Stimulated activated CD8-positive, alpha-beta memory T cell treated with anti-CD3 and anti-CD28 coated beads, Interleukin-12 subunit alpha, Interleukin-12 subunit beta, amount 100 ng/mL, for 24 hours (primary cell): ENCODE measurements around the gene CTDSPL.

Experiments
- DNase-seq: peaks from one replicate; pipeline ENCODE4 v3.0.0-alpha.2; 2020; ENCODE audit errors: extremely low read depth

CTDSPL gene

DNA sequence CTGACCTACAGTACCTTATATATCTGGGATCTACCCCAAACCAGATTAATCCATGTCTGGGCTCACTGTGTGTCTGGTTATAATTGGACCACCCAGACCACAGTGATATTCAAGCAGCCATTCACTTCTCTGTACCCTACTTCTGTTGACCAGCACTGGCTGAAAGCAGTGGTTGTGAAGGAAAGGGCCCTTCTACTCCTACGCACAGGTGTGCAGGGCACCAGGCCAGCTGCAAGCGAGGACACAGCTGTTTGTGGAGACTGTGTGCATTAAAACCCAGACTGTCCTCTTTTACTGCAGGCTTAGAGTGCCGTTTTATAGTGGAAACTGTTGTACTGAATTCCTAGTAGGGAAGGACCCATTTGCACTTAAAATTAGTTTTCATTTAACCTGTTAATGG, 29.5 kb downstream of the CTDSPL start:
- DNase-seq: no peak

DNA sequence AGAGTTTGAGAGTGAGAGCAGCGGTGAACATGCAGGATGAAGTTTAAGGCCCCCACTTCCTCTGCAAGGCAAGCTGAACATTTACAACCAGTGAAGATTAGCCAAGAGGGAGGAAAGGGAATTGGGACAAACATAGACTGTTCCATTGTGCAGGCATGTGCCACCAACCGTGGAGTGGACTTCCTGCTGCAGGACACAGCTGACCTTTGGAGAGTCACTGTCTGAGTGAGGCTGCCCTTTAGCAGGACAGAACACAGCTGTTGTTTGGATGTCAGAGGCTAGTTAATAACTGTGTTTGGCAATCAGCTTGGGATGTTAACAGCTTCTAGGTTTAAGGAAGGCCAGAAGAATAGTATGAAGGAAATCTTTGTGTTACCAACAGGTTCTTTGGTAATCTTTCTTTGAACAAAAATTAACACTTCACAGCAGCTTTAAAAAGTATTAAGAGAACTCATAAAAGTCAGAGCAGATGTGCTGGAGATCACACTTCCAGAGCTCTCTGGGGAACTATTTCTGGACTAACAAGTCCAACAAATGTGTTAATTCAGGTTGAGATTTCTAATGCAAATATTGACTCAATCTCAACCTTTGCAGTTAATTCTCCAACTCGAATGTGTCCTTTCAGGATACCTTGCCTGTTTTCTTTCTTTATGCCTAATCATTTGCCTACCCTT, 31.4 kb downstream of the CTDSPL start:
- DNase-seq: no peak

DNA sequence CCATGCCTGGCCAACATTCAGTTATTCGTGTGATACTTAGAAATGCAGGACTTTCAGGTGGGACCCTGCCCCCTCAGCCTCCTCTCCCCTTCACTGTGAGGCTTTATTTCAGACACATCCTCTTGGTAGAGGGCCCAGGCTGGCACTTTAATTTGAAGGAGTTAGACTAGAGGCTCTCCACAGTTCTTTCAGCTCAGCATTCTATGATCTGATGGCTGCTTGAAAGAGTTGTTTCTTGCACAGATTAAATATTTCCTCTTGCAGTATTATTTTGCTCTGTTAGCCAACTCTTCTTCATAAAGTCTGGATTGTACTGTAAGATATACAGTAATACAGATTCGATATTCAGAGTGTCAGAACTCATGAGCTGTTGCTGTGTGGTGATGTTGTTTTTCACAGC, 35.1 kb downstream of the CTDSPL start:
- DNase-seq: no peak

DNA sequence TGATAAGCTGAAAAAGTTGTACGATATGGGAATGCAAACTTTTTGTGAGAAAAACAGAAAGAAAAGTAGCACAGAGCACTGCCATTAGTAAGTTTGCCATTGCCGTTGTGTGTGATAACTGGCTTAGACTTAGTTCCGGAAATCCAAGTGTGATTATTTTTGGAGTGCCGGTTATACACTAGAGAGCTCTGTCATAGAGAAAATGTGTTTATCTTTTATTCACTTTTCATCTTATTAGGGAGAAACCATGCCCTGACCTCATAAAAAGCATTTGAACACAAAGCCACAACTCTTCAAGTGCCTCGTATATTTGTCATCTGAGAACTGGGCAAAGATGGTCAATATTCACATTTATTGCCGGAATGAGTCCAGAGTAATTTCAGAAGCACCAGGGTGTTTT, 36.1 kb downstream of the CTDSPL start:
- DNase-seq: no peak

DNA sequence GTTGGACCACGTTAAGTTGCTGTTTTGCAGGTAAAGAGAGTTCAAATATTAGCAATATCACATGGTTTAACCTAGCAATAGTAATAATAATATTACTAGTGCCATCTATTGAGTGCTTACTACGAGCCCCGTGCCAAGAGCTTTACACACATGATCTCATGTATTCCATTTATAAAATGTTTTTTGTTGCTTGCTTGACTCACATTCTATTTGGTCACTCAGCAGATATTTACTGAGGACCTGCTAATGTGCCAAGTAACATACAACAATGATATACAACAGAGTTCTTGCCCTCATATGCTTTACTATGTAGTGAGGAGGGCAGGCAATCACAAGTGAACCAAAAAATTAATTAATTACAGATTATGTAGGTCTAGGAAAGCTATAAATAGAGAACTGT, 36.7 kb downstream of the CTDSPL start:
- DNase-seq: no peak

DNA sequence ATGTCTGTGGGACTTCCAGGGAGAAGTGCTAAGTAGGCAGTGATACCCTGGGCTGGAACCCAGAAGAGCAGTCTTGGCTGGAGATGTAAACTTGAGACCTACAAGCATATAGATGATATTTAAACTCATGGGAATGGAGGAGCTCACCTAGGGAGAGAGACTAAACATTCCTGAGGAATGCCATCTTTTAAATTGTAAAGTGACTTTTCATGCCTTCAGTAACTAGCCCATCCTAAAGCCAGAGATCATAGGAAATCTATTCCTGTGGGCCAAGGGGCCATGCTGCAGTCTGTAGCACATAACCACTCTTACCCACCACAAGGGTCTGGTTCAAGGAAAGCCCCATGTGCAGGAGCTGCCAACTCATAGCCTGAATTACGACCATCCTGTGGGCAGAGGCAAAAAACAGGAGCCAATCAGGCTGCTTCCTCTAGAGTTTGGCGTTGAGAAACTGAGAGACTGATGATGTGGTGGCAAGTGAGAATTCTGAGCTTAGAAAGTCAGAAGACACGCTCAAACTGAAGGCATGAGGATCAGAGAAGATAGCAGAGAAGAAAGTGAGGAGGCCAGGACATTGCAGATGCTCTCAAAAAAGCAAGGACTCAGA, 37.5 kb downstream of the CTDSPL start:
- no peak for DNase-seq

DNA sequence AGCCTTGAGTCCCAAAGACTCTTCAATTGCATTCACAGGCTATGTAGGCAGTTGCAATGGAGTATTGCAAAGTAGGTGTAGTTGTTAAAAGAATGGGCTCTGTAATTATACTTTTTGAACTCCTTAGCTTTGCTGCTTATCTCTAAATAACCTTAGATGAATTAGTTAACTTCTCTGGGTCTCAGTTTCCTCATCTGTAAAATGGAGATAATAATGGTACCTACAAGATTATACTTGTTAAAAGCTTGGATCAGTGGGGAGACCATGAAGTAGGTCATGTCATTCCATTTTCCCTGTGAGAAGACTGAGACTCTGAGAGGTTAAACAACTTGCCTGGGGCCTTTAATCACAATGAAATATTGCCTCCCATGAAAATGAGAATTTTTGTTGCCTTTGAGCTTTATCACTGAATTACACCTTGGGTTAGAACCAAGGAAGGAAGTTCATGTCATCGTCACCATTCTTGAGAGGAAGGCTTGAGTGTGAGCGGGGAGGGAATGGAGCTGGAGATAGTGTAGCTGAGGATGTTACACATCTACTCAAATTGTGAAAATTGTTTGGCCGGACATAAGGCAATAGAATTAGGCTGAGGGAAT, 38.1 kb downstream of the CTDSPL start:
- no peak for DNase-seq

DNA sequence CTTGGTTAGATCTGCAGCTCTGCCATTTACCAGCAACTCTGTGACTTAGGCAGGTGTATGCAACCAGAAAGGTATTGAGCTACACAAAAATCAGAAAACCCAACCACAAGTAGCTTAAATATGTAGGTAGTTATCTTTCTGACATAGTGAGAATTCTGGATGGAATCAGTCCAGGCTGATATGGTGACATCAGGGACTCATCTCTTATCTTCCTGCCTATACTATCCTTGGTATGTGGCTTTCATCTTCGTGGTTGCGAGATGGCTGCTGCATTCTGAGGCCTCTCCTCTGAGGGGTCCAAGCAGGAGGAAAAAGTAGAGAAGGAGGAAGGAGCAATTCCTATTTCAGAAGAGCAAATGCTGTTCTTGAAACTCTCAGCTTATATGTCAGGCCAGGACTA, 40.0 kb downstream of the CTDSPL start:
- DNase-seq: no peak

DNA sequence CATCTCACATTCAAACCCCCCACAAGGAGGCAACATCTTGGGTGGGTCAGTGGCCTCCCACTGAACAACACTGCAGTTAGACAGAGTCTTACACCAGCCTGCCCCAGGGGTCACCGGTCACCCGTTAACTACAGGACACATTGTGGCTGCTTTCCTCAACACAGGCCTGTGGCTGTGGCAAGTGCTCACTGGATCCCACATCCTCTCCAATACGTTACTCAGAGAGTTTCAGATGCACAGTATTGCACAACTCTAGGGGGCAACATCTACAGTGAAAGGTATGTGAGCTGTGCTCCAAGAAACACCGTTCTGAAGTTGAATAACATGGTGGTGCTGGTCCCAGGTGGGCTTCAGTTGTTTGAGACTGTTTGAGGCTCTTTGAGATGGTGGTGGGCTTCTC, 41.0 kb downstream of the CTDSPL start:
- DNase-seq: no peak

DNA sequence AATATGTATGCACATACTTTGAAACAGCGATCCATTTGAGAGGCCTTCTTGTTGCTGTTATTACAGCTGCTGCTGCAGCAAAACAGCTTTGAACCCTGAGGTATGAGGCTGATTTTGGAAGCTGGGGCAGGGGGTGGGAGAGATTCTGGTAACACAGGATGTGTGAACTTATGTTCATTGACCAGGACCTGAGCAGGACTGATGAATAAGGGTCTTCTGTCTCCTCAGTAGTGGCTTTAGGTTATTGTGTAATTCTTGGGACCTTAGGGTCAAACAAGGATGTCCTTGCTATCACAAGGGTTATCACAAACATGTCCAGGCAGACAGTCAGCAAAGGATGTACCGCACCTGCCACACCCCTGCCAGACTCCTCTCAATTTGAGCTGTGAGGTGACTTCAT, 41.6 kb downstream of the CTDSPL start:
- no peak for DNase-seq

DNA sequence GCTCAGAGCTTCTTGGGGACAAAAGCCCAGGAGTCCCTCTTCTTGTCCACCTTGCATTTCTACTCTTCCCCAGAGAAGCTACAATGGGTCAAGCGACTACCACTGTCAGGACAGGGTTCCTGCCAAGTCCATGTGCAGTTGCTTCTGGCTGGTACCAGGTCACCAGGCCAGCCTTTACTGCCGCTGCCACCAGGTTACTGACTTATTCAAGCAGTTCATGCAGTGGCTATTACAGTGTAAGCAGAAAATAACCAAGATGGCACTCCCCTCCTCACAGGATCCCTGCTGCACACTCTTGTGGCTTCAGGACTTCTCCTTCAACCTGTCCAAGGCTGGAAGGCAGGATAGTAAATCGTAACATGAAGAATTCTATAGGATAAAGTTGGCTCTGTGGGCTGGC, 42.1 kb downstream of the CTDSPL start:
- no peak for DNase-seq

DNA sequence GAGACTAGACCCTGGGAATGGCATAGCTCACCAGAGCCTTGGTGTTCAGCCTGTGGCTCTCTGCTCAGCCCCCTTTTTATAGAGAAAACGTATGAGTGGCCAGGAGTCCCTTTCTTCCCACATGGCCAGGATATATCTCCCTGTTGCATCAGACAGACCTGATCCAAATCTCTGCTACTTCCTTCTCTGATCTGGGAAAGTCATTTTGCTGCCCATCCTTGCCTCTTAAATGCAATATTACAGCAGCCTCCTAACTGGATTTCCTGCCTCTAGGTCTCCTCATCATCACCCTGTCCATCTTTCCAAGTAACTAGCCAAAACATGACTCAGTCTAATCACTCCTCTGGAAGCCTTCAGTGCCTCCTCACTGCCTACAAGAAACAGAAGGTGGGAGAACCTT, 42.9 kb downstream of the CTDSPL start:
- DNase-seq: no peak

DNA sequence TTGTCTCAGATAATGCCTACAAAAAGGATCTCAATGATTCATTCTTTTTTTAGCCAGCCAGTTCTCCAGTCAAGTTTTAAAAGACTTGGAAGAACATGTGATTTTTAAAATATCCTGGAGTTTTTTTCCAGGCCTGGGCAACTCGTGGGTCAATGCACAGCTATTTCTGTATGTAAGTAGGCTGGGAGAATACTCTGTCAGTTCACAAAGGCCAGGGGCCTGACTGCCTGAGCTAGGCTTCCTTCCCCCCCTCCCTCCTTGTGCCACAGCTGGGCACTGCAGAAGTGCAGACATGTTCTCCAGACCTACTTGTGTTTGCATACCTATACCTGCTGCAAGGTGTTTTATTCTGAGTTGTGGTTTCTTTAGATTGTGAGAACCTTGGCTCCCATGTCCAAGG, 43.7 kb downstream of the CTDSPL start:
- DNase-seq: no peak

DNA sequence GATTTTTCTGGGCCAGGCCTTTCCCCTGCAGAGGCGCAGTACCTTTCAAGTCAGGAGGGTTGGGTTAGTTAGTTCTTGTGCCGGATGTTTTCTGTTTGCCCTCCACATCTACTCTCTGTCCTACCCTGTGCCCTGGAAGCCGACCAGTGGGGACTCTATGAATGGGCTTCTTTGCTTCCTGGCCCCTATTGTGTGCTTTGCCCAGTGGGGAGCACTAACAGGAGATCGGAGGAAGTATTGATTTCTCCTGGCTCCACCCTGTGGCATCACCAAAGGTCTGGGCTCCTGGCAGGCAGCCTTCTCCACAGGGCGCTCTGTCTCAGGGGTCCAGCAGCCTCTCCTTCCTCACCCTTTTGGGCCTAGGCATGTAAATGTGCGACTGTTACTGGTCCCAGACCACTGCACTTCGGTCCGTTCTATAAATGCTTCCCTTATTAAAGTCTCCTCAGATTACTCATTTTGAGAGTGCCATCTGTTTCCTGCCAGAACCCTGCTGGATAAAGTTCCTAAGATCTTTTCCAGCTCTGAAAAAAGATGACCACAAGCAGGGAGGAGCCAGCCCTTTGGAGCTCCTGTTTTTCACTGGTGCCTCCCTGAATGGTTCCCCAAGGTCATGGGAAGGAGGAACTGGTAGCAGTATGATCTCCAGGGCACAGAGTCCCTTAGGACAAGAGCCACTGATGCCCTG, 44.5 kb downstream of the CTDSPL start:
- no peak for DNase-seq

DNA sequence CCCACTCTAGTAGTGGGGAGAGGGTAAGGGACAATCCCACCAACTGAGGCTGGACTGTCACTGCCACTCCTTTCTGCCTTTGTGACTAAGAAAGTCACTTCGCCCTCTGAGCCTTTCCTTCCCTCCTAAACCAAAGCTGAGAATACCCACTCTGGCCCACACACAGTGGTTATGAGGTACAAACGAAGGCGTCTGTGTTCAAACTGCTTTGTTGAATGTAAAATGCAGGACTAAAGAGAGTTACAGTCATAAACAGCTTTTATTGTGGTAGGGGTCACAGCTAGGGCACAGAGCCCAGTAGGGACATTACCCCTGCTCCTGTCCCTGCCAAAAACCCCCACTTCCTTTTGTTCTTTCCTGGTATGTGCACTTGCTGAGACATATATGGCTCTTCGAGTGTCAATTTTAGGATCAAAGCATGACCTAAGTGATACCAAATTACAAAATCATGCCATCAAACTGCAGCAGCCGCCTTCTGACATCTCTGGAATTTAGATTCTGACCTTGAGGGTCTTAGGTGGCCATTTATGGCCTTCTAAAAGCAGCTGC, 45.1 kb downstream of the CTDSPL start:
- no peak for DNase-seq

DNA sequence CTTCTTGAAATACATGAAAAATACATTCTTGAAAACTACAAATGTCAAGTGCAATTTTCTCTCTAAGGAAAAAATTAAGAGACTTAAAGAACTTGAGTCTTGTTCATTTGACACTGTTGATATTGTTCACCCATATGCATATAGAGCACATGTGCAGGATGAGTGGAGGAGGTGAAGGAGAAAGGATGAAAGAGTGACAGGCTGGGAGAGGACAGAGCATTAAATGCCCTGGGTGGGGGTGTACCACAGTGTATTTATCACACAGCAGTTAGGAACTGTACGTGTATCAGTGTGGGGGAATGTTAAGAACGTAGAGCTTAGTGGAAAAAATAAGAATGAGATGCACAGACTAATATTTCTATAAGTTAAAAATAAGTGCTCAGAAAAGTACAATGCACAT, 45.7 kb downstream of the CTDSPL start:
- no peak for DNase-seq

DNA sequence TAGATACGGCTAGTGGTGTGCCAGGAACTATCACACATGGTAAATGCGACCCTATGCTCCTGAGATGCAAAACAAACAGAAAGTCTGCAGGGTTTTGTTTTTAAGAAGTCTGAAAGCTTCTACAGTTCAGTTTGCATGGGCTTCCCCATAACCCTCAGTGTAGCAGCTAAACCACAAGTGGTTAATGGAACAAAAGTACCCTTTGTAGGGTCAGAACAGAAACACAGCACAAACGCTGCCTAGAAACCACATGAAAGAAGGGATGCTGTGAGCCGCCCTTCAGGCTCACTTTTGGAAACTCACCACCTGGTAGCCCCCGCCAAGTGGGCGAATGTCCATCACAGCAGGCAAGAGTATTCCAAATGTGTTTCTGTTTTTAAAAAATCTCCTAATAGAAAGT, 46.2 kb downstream of the CTDSPL start:
- no peak for DNase-seq

DNA sequence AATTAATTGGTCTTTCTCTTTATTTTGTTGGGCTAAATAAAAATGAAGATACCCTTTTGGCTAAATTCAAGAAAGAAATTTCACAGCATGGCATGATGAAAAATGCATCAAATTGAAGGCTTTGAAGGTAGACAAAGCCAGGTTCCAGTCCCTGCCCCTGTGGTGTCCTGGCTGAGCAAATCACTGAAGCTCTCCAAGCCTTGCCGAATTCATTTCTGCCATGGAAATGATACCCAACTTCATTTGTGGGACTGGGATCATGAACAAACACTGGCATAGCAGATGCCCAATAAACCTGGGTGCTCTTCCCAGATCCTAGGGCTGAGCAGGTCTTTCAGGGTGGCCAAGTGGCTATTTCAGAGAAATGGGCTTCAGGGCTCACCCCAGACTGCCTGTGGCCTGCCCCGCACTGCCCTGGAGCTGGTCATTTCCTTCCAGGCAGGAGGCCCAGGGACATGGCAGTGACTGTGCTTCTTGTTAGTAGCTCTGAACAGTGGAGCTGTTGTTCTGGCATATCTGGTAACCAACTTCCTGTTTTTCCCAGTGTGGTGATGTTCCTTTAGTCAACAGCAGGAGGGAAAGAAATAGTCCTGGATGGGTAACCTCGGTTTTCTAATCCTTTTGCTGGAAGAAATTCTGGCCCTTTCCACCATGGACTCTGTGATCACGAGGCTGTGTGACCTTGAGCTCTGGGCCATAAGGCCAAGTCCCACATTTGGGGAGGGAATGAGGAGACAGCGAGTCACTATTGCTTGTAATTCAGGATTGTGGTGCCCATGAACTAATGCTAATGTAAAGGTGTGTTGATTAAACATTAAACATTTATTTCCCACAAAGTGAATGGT, 47.6 kb downstream of the CTDSPL start:
- no peak for DNase-seq

DNA sequence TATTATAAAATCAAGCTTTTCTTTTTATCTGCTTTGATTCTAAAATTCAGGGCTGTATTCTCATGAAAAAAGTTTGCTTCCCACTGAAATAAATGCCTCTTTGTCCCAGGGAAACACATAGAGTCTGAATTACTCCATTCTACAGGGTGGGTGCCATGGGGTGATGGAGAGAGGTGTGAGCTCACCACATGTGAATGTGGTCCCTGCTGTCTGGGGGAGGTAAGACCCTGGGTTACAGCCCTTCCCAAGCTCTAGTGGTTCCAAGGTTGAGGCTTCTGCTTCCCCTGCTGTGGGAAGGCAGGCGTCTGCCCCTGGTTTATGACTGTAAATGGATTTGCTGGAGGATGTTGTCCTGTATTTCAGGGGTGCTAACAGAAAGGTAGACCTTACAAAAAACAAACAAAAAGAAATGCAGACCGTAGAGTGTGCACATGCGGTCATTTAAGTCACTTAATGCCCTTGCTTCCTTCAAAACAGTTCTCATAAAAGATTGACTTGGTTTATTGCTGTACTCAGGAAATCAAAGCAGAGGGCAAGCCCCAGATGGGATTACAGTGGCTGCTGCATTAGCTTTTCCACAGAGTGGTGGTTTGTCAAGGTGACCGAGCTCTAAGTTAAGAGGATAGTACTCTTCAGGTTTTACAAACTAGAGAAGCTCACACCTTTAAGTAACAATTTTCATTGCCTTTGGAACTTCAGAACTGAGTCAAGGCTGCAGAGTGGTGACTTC, 49.2 kb downstream of the CTDSPL start:
- no peak for DNase-seq

DNA sequence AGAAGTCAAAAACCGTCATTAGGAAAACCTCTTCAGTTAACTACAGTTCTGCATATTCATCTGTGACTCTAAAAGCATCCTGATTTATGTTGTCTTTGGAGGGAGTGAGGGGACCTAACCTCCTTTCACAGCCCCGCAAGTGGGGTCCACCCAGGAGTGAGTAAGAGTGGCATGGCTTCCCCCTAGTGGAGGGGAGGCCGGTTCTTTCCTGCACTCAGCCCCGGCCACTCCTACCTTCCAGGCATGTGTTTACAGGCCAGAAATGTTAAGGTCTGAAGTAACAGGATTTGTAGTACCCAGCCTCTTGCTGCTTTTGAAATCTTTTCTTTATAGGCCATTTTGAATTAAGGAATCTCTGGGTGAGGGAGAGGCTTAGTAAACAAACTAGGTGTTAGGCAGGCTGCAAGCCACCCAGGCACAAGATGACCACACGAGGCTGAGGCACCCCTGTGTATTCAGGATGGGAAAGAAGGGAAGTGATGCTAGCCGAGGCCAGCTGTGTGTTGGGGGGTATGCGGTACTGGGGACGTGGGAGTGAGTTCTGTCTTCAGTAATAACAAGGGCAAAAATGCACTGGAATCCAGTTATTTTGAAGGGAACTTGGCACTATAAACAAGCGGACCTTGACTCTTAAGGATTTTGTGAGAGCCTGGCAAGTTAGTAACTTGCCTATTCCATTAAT, 50.5 kb downstream of the CTDSPL start:
- no peak for DNase-seq

DNA sequence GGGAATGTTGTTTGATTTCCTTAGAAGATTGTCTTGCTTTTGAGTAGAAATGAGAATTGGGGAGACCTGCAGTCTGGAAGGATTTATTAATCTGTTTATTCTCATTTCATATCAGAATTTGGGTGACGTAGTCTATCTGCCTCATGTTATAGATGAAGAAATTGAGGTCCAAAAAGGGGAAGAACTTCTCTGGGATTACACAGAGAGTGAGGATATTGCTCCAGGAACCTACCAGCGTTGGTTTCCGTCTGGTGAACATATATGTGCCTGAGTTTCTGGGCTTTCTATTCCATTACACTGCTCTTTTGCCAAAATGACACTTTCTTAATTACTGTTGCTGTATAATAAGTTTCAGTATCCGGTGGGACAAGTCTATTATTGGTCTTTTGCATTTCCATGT, 51.8 kb downstream of the CTDSPL start:
- DNase-seq: no peak
